Stimulated activated CD4-positive, alpha-beta T cell treated with anti-CD3 and anti-CD28 coated beads, Interleukin-2, amount 100 ng/mL, for 24 hours (primary cell): ENCODE results near the gene E2F6.
"Not testable (repeated sequence)": the region's sequence is repeated elsewhere in the genome, so short reads cannot be mapped to it uniquely, and the experiment has no call there.

ENCODE experiments used
- DNase-seq, 2 donors: peaks; one replicate each; pipeline ENCODE4 v3.0.0-alpha.2; 2020

Gene E2F6

GRCh38 chr2:11411768-11412448 is 54.1 kb downstream of the E2F6 start:
- DNase-seq, result no peak

GRCh38 chr2:11411244-11411643 is 54.7 kb downstream of the E2F6 start:
- no peak for DNase-seq

GRCh38 chr2:11410101-11410500 is 55.9 kb downstream of the E2F6 start:
- DNase-seq, result no peak

GRCh38 chr2:11409572-11409959 is 56.4 kb downstream of the E2F6 start:
- DNase-seq, result no peak

GRCh38 chr2:11408959-11409571 is 56.9 kb downstream of the E2F6 start:
- DNase-seq, result no peak

GRCh38 chr2:11407413-11407812 is 58.5 kb downstream of the E2F6 start:
- no peak for DNase-seq

- DNase-seq, result no peak
Observed at GRCh38 chr2:11406958-11407381, 59.0 kb downstream of the E2F6 start.

- no peak for DNase-seq
Observed at GRCh38 chr2:11406267-11406957, 59.5 kb downstream of the E2F6 start.

- no peak for DNase-seq
Observed at GRCh38 chr2:11405599-11406266, 60.2 kb downstream of the E2F6 start.

GRCh38 chr2:11405074-11405406 is 60.9 kb downstream of the E2F6 start:
- not testable (repeated sequence) for DNase-seq

GRCh38 chr2:11404376-11405073 is 61.4 kb downstream of the E2F6 start:
- no peak for DNase-seq

GRCh38 chr2:11402436-11402835 is 63.5 kb downstream of the E2F6 start:
- DNase-seq, result no peak

GRCh38 chr2:11399438-11399762 is 66.6 kb downstream of the E2F6 start:
- no peak for DNase-seq

GRCh38 chr2:11398750-11399437 is 67.1 kb downstream of the E2F6 start:
- DNase-seq, result no peak

GRCh38 chr2:11397513-11397912 is 68.4 kb downstream of the E2F6 start:
- DNase-seq, result no peak

- DNase-seq, result no peak
Observed at GRCh38 chr2:11396467-11397445, 69.2 kb downstream of the E2F6 start.

GRCh38 chr2:11396021-11396420 is 69.9 kb downstream of the E2F6 start:
- no peak for DNase-seq

GRCh38 chr2:11395389-11395788 is 70.6 kb downstream of the E2F6 start:
- no peak for DNase-seq
